ENCODE results near the gene KLK2.

- TF ChIP-seq EZH2 (IDR thresholded peaks at IDR 0.05; ENCODE audit: low read length, unreplicated experiment) (no peak), CTCF (conservative IDR thresholded peaks at IDR 0.05; ENCODE audit: low read depth, low read length) (no peak)
These were observed 35.1 kb downstream of the KLK2 start for GRCh38 chr19:50908336-50908735.
